Endothelial cell of umbilical vein (primary cell): Measurements from ENCODE around the gene CMTR1. TPM values are rescaled to one million over a fixed set of nuclear protein-coding genes. Genes with fewer than 3 reads are reported as not detected.
A peak's percentile ranks its signal among the peaks of the same experiment; 100 is the strongest.

Experiments
- BruUV-seq: library from RNA; stranded (reverse); fragments of 400-500 nt; replicated peaks from 2 replicates; lab custom pipeline; 2021; lab: Mats Ljungman, UMichigan
- CTCF ChIA-PET: fragments of 300-600, 350-600 bp; sonication (Branson Sonifier 250); formaldehyde crosslinking; loops from one replicate; lab custom pipeline; 2021; ENCODE audit warnings: antibody characterized with exemption, inconsistent platforms; lab: Charles Lee
- POLR2A ChIA-PET: fragments of 300-600, 350-600 bp; sonication (Branson Sonifier 250); formaldehyde crosslinking; loops from one replicate; lab custom pipeline; 2021; ENCODE audit warnings: antibody characterized with exemption, inconsistent platforms; lab: Charles Lee
- DNase-seq: peaks from one replicate; pipeline ENCODE4 v3.0.0-alpha.2; 2011; ENCODE audit warnings: low read depth, low spot score
- FAIRE-seq: peaks from 2 replicates; lab custom pipeline; 2011; peaks lifted over from hg19 to GRCh38; lab: Jason Lieb, UNC
- H2AFZ ChIP-seq: 2 replicates; pipeline ENCODE4 v1.6.0; 2012; ENCODE audit warnings: low read depth, low read length, control low read depth, inconsistent platforms
- H3K27ac ChIP-seq: 2 replicates; pipeline ENCODE4 v1.5.1; 2011; ENCODE audit warnings: low read depth, mild to moderate bottlenecking, control low read depth, low read length, moderate library complexity; ENCODE audit not compliant: insufficient read depth
- H3K27me3 ChIP-seq, 2 experiments: 2 replicates each; pipeline versions ENCODE4 v1.6.0 to v1.6.1; 2011; ENCODE audit warnings: low read length in 2 of 2, mixed read lengths in 1 of 2; ENCODE audit not compliant: control insufficient read depth in 2 of 2, insufficient read depth in 2 of 2
- H3K36me3 ChIP-seq, 2 experiments: 2 replicates in 1 of 2; 3 replicates in 1 of 2; pipeline ENCODE4 v1.5.1; 2011; ENCODE audit warnings: low read length in 2 of 2, mild to moderate bottlenecking in 1 of 2, moderate library complexity in 1 of 2; ENCODE audit not compliant: control insufficient read depth in 2 of 2, insufficient read depth in 2 of 2; ENCODE audit errors: extremely low read depth in 1 of 2
- H3K4me1 ChIP-seq: 3 replicates; pipeline ENCODE4 v1.5.1; 2011; ENCODE audit warnings: mild to moderate bottlenecking, low read length; ENCODE audit not compliant: control insufficient read depth, insufficient read depth; ENCODE audit errors: extremely low read depth
- H3K4me2 ChIP-seq: 2 replicates; pipeline ENCODE4 v1.6.1; 2011; ENCODE audit warnings: low read length, control low read depth, mixed read lengths; ENCODE audit not compliant: insufficient read depth
- H3K4me3 ChIP-seq, 3 experiments: fragments of 200-600 bp in 1 of 3; sonication (generic), shearing (Covaris generic) in 1 of 3; replicated peaks in 1 of 3; 2 replicates each; pipeline ENCODE4 v1.5.1; 2011 to 2016; ENCODE audit warnings: control low read depth in 3 of 3, low read length in 3 of 3, mild to moderate bottlenecking in 2 of 3, inconsistent platforms in 1 of 3, low read depth in 1 of 3, moderate library complexity in 1 of 3; ENCODE audit not compliant: insufficient read depth in 1 of 3
- H3K79me2 ChIP-seq: 2 replicates; pipeline ENCODE4 v1.6.0; 2012; ENCODE audit warnings: low read length, inconsistent platforms; ENCODE audit not compliant: control insufficient read depth, insufficient read depth
- H3K9ac ChIP-seq: replicated peaks from 2 replicates; pipeline ENCODE3; 2011; ENCODE audit warnings: low read length, control low read depth; ENCODE audit not compliant: insufficient read depth; ENCODE audit errors: extremely low read depth
- H3K9me1 ChIP-seq: replicated peaks from 3 replicates; pipeline ENCODE4 v1.6.0; 2011; ENCODE audit warnings: mild to moderate bottlenecking, low read length; ENCODE audit not compliant: control insufficient read depth, insufficient read depth; ENCODE audit errors: extremely low read depth
- H3K9me3 ChIP-seq: replicated peaks from 2 replicates; pipeline ENCODE4 v1.5.1; 2012; ENCODE audit warnings: low read length, inconsistent platforms; ENCODE audit not compliant: control insufficient read depth, insufficient read depth
- H4K20me1 ChIP-seq: replicated peaks from 2 replicates; pipeline ENCODE3; 2011; ENCODE audit warnings: mild to moderate bottlenecking, low read length; ENCODE audit not compliant: control insufficient read depth, insufficient read depth; ENCODE audit errors: extremely low read depth
- CTCF ChIP-seq, 2 donors: IDR thresholded peaks; 1 replicate in 1 of 2; 2 replicates in 1 of 2; pipeline ENCODE4 v1.5.1; 2011; ENCODE audit warnings: low read length in 2 of 2, mild to moderate bottlenecking in 2 of 2, moderate library complexity in 2 of 2, control low read depth in 1 of 2, inconsistent platforms in 1 of 2, low read depth in 1 of 2; ENCODE audit not compliant: insufficient read depth in 1 of 2; ENCODE audit errors: extremely low read depth in 1 of 2
- FOS ChIP-seq: IDR thresholded peaks from 2 replicates; pipeline ENCODE4 v1.6.1; 2011; ENCODE audit warnings: mild to moderate bottlenecking, low read length, moderate library complexity, borderline replicate concordance; ENCODE audit not compliant: insufficient read depth
- JUN ChIP-seq: IDR thresholded peaks from 2 replicates; pipeline ENCODE4 v1.6.1; 2011; ENCODE audit warnings: borderline replicate concordance, low read depth; ENCODE audit not compliant: insufficient read length, insufficient read depth
- MAX ChIP-seq: IDR thresholded peaks from 2 replicates; pipeline ENCODE4 v1.6.1; 2011; ENCODE audit not compliant: insufficient read depth, insufficient read length
- POLR2A ChIP-seq: IDR thresholded peaks from 2 replicates; pipeline ENCODE4 v1.6.1; 2012; ENCODE audit warnings: low read depth, mild to moderate bottlenecking, control low read depth, low read length
- POLR2AphosphoS5 ChIP-seq: IDR thresholded peaks from 2 replicates; pipeline ENCODE4 v1.6.1; 2012; ENCODE audit warnings: low read depth, mild to moderate bottlenecking, control low read depth, low read length, moderate library complexity; ENCODE audit not compliant: insufficient read depth
- dilution Hi-C: fragments of 300-500 bp; cut with MboI; formaldehyde crosslinking; loops from one replicate; pipeline ENCODE4 v1.15.0; 2019; ENCODE audit warnings: low sequenced_read_pairs; ENCODE audit not compliant: extremely low pct_ligation_motif_present
- intact Hi-C: fragments of 100-400 bp; cut with micrococcal nuclease; formaldehyde crosslinking; loops from one replicate; pipeline ENCODE4 v1.10.0; 2022
- polyA plus RNA-seq, 4 experiments: library from polyadenylated mRNA; depleted of rRNA in 3 of 4; stranded (reverse) in 3 of 4; unstranded in 1 of 4; fragments of >200 nt; gene quantifications; 2 replicates each; pipeline versions ENCODE4 v1.2.1 to v1.2.3, GENCODE V29; 2011 to 2012; ENCODE audit warnings: missing spikeins in 1 of 4
- total RNA-seq: library from RNA; stranded (reverse); gene quantifications from 2 replicates; pipeline ENCODE4 v1.2.3, GENCODE V29; 2021

The CMTR1 gene
- total and polyA plus RNA-seq, 2 donors (not counting 3 experiments of a cell fraction or from before 2014, with no cell fraction given) = 19.5 to 38.0 TPM

- peaks cover 0 to 23% of the 10 kb centered on the region in 2 experiments for H3K36me3 ChIP-seq
- no peaks in the 10 kb centered on the region for H3K4me1 ChIP-seq
- H3K27me3 ChIP-seq = no peaks in the 10 kb centered on the region
- no peak overlapping the region for H3K4me3 ChIP-seq
- no TSS peak for BruUV-seq
- no peak overlapping the region for H3K27ac ChIP-seq
- intact Hi-C loops (loop anchor here (5.0 kb wide), 2 partner anchors 116 to 169 kb away; no protein-coding TSS in a partner anchor), dilution Hi-C loops (no loop called here)
- TF ChIP-seq POLR2A (no peak), MAX (no peak), POLR2AphosphoS5 (no peak)
- H2AFZ ChIP-seq = no peak overlapping the region
- no peak overlapping the region for H3K4me2 ChIP-seq
- H3K9me1 ChIP-seq = no peaks in the 10 kb centered on the region
- no peaks in the 10 kb centered on the region for H3K9me3 ChIP-seq
- FAIRE-seq (no peak), DNase-seq (no peak)
- no peaks in the 10 kb centered on the region for H3K79me2 ChIP-seq
- CTCF ChIA-PET = interaction anchor here (1.7 kb wide), 1 partner anchor 82 kb away, joined by 8 read pairs; no protein-coding TSS in a partner anchor
- H4K20me1 ChIP-seq = no peaks in the 10 kb centered on the region
- no peak overlapping the region for H3K9ac ChIP-seq
- POLR2A ChIA-PET = no interaction called here
These were observed 50.4 kb downstream of the CMTR1 start for GRCh38 chr6:37483252-37483901.

GRCh38 chr6:37483917-37484785 is 51.1 kb downstream of the CMTR1 start:
- Histone ChIP-seq H3K9ac (no peak overlapping the region), H3K4me2 (no peak overlapping the region), H3K27ac (no peak overlapping the region), H3K4me1 (no peaks in the 10 kb centered on the region), H3K27me3 (no peaks in the 10 kb centered on the region), H3K9me1 (no peaks in the 10 kb centered on the region), H4K20me1 (no peaks in the 10 kb centered on the region), H3K4me3 (no peak overlapping the region), H3K9me3 (no peaks in the 10 kb centered on the region), H3K36me3 (peaks cover 0 to 16% of the 10 kb centered on the region in 2 experiments), H3K79me2 (no peaks in the 10 kb centered on the region), H2AFZ (no peak overlapping the region)
- ChIA-PET POLR2A (no interaction called here), CTCF (interaction anchor here (0.7 to 2.2 kb wide), 10 partner anchors 16 to 208 kb away, joined by 3 to 25 read pairs (median 5); partner anchors contain the start of gene CCDC167)
- DNase-seq = peak; percentile 33
- intact Hi-C loops (loop anchor here (1.0 to 5.0 kb wide), 4 partner anchors 82 to 208 kb away; no protein-coding TSS in a partner anchor), dilution Hi-C loops (no loop called here)
- peak; percentile 65 to 91 for TF ChIP-seq CTCF (IDR thresholded peaks at IDR 0.05; ENCODE audit: extremely low read depth in 1 of 2, insufficient read depth in 1 of 2, low read depth in 1 of 2, low read length in 2 of 2)
- no peak for TF ChIP-seq JUN
- TF ChIP-seq FOS = no peak
- no peak for FAIRE-seq
- BruUV-seq = no TSS peak
